GM19043 (cell line): ENCODE results near the gene OLA1.

ENCODE experiments used
- ATAC-seq: cut with Tn5 transposase; IDR thresholded peaks from one replicate; pipeline ENCODE4 v1.9.1; 2021; ENCODE audit warnings: low read depth; ENCODE audit not compliant: unreplicated experiment

Gene OLA1

DNA sequence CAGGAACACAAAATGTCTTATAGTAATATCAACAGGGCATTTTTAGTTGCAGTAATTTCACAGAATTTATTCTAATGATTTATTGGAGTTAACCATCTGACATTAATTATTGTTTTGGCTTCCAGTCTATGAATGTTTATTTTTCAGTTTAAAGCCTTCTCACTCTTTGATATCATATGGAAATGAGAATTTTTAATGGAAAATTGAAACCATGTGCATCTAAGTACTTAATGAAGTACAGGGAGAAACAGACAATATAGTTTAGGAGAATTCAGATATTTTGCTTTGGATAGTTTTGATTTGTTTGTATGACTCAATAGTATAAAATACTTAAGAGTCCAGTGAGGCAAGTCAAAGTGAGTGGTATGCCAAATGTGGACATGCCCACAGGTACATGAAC, 126.1 kb downstream of the OLA1 start:
- ATAC-seq = no peak

DNA sequence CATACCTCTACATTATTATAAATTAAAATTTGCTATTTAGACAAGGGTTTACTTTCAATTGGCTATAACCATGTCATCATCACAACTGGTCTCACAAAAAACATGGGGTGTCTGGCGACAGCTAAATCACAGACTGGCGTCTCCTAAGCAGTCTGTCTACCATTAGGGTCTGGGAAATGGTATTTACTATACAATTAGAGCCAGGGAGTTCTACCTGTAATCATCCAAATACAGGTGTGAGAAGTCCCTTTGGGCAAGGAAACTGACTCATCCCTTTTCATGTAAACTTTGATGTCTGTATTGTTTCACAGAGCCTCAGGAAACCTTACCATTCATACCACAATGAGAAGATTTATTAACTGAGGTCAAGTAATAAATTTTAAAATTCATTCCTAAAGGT, 126.7 kb downstream of the OLA1 start:
- ATAC-seq = no peak

DNA sequence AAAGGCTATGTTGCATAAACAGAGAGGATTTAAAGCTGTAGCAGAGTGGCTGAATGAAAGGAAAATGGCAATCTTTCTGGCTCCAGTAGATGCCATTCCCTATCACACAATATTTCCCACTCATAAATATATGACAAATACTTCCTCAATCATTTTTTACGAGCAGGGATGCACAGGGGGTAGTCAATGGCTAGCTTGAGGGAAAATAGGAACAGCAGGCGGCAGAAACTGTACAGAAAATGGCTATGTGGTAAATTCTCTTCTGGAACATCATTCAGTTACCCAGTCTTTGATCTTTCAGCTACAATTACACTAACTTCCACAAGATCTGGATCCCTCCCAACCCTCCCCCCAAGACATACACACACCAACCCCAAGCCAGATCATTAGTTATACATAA, 127.2 kb downstream of the OLA1 start:
- ATAC-seq = no peak

DNA sequence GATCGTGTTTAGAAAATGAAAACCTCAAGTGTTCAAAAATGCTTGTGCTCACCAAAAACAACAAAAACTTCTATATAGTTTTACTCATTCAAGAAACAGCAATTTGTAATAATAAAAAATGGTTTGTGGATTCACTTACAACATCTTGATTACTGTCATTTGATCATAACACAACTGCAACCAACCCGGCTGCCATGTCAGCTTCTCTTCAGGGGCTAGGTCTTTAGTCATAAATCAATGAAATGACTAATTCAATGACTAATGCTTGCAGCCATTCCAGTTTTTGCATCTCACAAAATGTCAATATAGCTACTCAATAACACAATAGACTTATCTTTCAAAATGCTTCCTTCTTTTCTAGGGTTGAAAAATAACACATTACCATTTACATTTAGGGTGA, 128.0 kb downstream of the OLA1 start:
- ATAC-seq = no peak

DNA sequence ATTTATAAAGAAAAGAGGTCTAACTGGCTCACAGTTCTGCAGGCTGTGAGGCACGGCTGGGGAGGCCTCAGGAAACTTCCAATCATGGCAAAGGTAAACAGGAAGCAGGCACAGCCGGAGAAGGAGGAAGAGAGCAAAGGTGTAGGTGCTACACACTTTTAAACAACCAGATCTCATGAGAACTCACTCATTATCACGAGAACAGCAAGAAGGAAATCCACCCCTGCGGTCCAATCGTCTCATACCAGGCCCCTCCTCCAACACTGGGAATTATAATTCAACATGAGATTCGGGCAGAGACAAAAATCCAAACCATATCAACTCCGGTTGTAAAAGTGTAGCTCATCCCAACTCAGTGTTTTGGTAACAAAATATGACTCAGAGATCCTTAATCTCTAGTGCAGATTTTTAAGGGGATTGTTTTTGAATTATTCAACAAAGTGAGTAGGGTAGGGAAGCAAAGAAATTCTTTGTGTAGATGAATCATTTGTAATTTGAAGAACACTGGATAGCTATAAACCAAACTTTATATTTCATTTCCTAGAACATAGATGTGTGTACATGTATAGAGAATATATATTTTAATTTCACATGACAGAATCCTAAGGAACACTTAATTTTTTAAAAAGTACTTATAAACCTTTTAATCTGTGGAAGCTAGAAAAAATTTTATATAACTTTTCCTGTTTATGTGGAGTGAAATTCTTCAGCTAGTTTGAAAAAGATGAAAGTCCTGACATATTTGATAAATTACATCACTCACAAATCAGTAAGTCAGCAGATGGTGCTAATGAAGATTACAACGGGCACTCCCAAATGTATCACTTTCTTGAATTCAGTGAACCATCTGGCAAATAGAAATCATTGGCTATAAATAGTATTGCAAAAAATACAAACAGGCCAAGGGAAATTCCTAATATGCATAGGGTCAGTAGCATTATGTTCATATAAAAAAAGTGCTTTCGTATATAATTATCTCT, 130.1 kb downstream of the OLA1 start:
- ATAC-seq = no peak

DNA sequence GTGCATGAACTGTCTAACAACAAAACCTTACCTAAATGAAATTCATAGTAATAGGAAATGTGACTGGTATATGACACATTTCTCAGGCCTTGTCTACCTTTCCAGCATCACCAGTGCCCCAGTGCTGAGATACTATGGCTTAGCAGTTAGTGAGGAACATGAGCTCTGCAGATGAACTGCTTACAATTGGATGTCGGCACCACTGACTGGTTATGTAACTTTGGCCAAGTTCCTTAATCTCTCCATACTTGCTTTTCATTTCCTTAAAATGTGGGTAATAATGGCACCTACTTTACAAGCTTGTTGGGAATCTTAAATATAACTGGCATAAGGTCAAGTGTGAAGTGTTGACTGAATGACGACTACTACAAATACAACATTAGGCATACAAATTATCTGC, 136.3 kb downstream of the OLA1 start:
- no peak for ATAC-seq

DNA sequence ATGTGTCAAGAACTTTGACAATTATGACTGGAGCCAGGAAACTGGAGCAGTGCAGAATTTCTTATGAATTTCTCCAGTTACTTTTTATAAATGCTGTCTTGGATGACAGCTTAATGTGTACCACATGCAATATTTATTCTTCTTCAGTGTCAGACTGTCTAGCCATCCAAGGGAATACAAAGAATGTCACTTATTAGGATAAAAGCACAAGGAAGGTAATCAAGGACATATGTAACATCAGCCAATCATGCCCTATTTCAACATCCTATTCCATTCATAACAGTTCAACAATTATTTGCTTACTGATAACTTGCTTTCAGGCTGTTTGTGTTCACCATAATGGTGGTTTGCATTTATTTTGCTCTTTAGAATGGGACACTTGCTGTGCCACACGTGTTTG, 139.8 kb downstream of the OLA1 start:
- no peak for ATAC-seq

DNA sequence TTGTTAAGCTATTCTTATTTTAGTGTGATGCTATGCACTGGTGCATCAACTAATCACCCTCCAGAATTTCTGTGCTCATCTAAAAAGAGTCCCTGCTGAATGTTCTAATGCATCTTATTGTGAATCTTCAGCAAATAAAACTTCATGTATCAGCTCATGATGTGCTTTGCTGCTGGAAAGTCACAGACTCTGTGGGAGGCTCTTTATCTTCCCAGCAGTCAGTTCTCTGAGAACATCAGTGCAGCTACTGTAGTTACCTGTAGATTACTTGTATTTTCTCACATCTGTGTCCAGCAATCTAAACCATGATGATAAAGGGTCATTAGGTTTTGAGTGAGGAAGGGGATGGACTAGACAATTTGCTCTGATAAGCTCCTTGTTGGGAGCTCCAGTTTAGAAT, 141.6 kb downstream of the OLA1 start:
- ATAC-seq = no peak

DNA sequence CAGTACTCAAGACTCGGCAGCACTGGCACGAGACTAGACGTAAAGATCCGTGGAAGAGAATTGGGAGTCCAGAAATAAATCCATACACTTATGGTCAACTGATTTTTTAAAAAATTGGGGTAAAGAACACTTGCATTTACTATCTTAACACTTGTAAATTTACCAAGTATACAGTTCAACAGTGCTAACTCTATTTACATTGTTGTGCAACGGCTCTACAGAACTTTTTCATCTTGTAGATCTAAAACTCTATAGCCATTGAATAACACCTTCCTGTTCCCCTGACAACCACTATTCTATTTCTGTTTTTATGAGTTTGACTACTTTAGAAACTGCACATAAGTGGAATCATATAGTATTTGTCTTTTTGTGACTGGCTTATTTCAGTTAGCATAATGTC, 153.8 kb downstream of the OLA1 start:
- no peak for ATAC-seq

DNA sequence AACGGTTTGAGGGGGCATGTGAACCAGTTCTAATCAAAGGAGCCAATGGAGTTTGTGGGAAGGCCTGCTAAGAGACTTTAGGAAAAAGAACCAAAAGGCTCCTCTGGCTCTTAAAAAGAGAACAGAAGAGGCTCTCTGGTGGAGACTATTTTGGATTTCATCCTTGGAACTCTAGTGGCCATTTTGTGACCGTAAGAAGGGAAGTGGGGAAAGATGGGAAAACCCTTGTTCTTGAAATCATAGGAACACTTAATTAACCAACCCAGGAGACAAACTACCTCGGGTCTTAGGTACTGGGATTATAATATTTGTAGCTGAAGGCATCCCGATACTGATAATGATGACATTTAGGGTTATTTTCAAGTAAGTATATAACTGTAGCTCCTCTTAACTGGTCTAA, 157.9 kb downstream of the OLA1 start:
- no peak for ATAC-seq

DNA sequence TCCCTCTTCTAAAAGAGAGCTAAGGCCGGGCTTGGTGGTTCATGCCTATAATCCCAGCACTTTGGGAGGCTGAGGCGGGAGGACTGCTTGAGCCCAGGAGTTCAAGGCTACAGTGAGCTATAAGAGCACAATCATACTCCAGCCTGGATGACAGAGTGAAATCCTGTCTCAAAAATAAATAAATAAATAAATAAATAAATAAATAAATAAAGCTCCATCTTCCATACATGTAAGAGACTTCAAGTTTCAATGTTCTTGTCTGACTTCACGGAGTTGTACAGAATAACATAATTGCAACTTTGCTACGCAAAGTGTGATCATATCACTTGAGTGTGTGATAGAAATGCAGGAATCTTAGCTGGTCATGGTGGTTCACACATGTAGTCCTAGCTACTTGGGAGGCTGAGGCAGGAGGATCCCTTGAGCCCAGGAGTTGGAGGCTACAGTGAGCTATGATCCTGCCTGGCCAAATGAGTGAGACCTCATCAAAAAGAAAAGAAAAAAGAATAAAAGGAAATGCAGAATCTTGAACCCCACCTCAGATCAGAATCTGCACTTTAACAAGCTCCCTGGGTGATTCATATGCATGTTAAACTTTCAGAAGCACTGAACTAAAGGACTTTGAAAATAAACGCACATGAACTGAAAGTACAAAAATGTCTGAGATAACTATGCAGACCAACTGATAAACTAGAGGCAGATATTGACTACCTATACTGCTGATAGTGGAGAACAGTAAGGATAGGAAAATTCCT, 159.4 kb downstream of the OLA1 start:
- ATAC-seq = no peak

DNA sequence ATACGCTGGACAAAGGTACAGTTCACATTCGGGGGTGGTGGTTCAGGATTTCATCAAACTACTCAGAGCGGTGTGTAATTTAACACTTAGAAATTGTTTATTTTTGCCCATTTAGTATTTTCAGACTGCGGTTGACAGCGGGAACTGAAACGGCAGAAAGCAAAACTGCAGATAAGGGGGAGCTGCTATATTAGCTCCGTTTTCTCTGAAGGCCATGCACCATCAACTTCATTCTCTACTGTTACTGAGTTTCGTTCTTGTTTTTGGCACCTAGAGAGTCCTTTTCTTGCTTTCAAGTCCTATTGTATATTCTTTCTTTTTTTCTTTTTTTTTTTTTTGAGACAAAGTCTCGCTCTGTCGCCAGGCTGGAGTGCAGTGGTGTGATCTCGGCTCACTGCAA, 161.6 kb downstream of the OLA1 start:
- no peak for ATAC-seq

DNA sequence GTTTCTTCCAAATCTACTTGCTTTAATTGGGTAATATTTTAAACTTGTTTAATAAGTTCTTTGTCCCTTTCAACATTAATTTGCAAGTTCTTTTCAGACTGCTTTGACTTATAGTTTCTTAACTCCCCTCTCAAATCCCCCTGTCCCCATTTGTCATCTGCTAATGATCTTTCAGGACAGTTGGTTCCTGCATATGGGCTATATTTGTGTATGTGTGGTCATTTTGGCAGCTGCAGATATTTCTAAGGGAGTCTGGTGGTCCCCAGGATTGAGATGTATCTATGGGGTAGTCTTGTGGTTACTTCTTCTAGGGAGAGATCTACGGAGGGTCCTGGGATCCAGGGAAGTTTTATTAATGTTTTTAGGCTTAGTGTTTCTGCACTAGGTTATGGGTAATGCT, 162.6 kb downstream of the OLA1 start:
- no peak for ATAC-seq

DNA sequence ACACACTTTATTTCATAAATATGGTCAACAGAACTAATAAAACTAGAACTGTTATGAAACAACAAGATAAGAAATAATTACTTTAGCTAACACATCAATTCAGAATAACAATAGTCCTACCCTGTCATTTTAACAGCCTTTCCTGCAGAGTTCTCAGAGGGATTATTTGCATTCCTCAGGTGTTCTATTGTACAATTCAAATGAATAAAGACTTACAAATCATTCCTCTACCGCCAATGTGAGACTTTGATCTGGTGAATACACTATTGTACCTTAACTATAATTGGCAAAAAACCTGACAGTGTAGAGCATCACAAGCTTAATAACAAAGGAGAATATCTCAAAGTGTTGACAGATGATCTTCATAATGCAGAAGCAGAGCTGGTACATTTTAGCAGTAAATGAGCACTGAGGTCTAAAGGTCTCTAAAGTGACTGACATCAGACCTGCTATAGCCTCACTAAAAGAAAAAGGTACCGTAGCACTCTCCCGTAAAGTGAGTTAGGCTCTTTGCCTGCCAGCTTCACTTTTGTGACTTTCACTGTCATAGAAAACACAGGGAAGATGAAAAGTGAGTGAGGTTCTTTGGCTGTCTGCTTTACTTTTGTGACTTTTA, 164.4 kb downstream of the OLA1 start:
- ATAC-seq = no peak

DNA sequence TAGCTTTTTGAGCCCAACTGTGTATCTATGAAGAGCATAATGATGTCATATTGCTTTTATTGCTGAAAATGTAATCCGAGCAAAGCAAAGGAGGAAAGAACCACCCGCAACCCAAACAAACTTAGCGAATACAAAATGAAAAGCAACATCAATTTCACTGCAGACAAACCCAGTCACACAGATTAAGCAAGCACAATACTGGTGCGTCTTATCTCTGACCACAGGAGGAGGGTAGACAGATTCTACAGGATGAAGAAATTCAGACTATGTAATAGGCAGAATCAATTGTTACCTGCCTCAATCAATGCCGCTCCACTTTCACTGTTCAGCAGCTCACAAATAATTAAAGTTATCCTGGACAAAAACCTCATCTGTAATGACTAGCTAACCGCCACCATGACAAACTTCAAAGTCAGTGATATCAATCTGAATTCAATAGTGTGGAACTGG, 167.6 kb downstream of the OLA1 start:
- no peak for ATAC-seq

DNA sequence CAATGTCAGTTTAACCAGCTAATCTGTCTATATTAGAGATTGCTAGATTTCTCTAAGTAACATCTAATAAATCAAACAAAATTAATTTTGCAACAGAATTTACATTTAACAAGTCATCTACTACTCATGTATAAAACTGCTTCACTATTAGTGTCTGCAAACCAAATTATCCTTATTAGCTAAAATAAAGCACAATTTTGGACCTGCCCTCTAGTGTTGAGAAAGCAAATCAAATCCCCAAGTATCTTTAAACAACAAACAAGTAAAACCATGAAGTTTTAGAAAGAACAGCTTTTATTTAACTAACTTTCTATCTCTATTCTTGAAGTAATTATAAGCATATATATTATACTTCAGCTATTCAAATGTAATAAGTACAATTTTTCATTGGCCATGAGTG, 170.1 kb downstream of the OLA1 start:
- no peak for ATAC-seq

DNA sequence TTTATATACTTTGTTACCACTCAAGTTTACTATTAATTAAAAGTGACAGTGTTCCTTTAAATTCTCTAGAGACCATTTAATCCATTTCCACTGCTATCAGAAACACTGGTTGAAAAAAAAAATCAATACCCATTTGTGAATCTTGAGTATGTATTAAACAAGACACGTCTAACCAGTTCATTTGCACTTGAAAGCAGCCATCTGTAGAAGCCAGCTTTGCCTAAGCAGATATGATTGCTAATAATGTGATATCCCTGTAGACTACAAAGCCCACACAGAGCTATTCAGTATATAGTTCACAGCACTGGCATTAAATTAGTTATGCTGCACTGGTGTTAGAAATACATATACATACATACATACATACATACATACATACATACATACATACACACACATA, 171.4 kb downstream of the OLA1 start:
- ATAC-seq = no peak

DNA sequence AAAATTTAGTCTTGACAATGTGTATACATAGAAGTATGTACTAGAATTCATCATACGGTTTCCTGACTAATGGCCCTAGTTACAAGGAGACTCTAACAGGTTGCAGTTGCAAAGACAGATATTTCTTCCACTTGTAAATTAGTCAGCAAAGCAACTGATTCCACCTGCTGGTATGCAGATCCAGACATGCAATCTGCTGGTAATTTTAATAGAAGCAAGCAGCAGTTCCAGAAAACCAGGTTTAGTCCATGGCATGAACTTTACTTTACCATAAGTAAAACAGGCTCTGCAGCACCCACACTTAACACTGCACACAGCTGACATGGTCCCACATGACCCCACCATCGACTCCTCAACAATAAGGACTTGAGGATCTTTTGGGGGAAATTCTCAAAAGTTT, 172.3 kb downstream of the OLA1 start:
- ATAC-seq = no peak

DNA sequence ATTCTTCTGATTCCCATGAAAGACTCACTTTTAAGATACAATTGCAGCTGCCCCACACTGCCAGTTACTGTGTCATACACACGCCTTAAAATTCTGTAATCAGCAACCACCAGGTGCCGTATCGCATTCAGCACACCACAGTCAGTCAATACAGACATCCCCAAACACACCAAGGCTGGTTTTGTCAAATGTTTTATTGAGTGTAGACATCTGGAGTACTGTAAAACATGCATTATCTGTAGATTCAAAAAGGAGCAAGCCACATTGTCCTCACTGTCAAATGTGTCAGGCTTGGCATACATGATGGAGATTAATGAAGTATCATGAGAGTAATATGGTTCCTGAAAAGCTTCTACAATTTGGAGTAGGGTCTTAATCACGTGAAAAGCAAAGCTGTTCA, 173.5 kb downstream of the OLA1 start:
- no peak for ATAC-seq

DNA sequence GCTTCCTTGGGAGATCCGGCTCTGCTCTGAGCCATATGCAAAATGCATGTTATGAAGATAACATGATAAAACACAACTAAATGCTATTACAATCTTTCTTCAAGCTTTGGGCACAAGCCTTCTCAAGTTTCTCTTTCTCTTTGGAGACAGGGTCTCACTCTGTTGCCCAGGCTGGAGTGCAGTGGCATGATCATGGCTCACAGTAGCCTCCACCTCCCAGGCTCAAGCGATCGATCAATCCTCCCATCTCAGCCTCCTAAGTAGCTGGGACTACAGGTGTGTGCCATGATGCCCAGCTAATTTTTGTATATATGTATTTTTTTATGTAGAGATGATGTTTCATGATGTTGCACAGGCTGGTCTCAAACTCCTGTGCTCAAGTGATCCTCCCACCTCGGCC, 175.5 kb downstream of the OLA1 start:
- ATAC-seq = no peak

DNA sequence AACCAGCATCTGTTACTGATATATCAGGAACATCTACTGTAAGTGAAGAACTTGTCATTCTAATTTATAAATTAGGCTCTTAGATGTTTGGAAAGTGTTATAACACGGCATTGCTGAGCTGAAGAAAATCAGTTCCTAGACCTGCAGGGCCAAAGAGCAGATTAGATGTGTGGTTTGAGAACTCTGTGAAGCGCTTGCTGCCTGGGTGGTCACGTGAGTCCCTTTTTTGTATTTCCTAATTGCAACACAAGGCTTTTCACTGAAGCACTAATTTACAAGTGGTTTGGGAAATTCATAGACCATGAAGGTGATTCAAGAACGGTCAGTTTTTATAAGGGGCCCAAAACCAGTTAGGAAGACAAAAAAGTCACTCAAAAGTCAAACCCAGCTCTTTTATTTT, 176.3 kb downstream of the OLA1 start:
- no peak for ATAC-seq
